Smooth muscle cell (in vitro differentiated cells): Measurements from ENCODE around the gene TPRX2. TPM values are rescaled to one million over a fixed set of nuclear protein-coding genes. Genes with fewer than 3 reads are reported as not detected.

ENCODE experiments used
- DNase-seq: peaks from one replicate; lab custom pipeline; 2025; ENCODE audit not compliant: unreplicated experiment; lab: John Stamatoyannopoulos, UW
- H2AFZ ChIP-seq: fragments of 200-600 bp; sonication (generic); 2 replicates; pipeline ENCODE4 v1.6.0; 2016; ENCODE audit warnings: antibody characterized with exemption, low read depth, mild to moderate bottlenecking
- H3F3A ChIP-seq: fragments of 200-600 bp; sonication (generic); 2 replicates; pipeline ENCODE4 v1.6.0; 2017; ENCODE audit warnings: antibody characterized with exemption, low read depth
- H3K27ac ChIP-seq: fragments of 200-600 bp; sonication (generic); 2 replicates; pipeline ENCODE4 v1.5.1; 2016; ENCODE audit warnings: low read depth, mild to moderate bottlenecking
- H3K27me3 ChIP-seq: fragments of 200-600 bp; sonication (generic); 2 replicates; pipeline ENCODE4 v1.6.1; 2016; ENCODE audit warnings: low read depth, mild to moderate bottlenecking
- H3K36me3 ChIP-seq: fragments of 200-600 bp; sonication (generic); 2 replicates; pipeline ENCODE4 v1.5.1; 2016; ENCODE audit warnings: low read depth
- H3K4me1 ChIP-seq: fragments of 200-600 bp; sonication (generic); 2 replicates; pipeline ENCODE4 v1.5.1; 2016; ENCODE audit warnings: low read depth
- H3K4me2 ChIP-seq: fragments of 200-600 bp; sonication (generic); 2 replicates; pipeline ENCODE4 v1.6.0; 2016; ENCODE audit warnings: mild to moderate bottlenecking
- H3K4me3 ChIP-seq: fragments of 200-600 bp; sonication (generic); 2 replicates; pipeline ENCODE4 v1.5.1; 2016; ENCODE audit warnings: mild to moderate bottlenecking
- H3K79me2 ChIP-seq: fragments of 200-600 bp; sonication (generic); 2 replicates; pipeline ENCODE4 v1.6.0; 2016; ENCODE audit warnings: low read depth, mild to moderate bottlenecking
- H3K9ac ChIP-seq: fragments of 200-600 bp; sonication (generic); 2 replicates; pipeline ENCODE4 v1.6.0; 2016; ENCODE audit warnings: low read depth
- H3K9me3 ChIP-seq: fragments of 200-600 bp; sonication (generic); replicated peaks from 2 replicates; pipeline ENCODE4 v1.5.1; 2016; ENCODE audit warnings: low read depth
- H4K20me1 ChIP-seq: fragments of 200-600 bp; sonication (generic); 2 replicates; pipeline ENCODE4 v1.6.0; 2016; ENCODE audit warnings: low read depth
- CTCF ChIP-seq: fragments of 200-600 bp; sonication (generic); IDR thresholded peaks from 2 replicates; pipeline ENCODE4 v1.5.1; 2017; ENCODE audit warnings: borderline replicate concordance, mild to moderate bottlenecking, antibody characterized with exemption; ENCODE audit not compliant: insufficient read depth, poor library complexity, severe bottlenecking
- WGBS: methylation state at CpG from one replicate; pipeline ENCODE4 v1.1.7; 2016; ENCODE audit warnings: low lambda C conversion rate; 5-methylcytosine and 5-hydroxymethylcytosine counted together
- polyA plus RNA-seq: library from polyadenylated mRNA; unstranded; fragments of >200 nt; fragmentation: Nextera tagmentation; extraction: Ambion mirVana; gene quantifications from 2 replicates; pipeline ENCODE4 v1.2.1, GENCODE V29; 2016
- total RNA-seq: library from RNA; depleted of rRNA; stranded (reverse); fragments of >200 nt; gene quantifications from 2 replicates; pipeline ENCODE4 v1.2.3, GENCODE V29; 2014

The TPRX2 gene
- total and polyA plus RNA-seq, 2 experiments from 2014 or later: not detected

- 43% methylated on average over 10 of the region's 10 CpGs for WGBS
- no peaks in the 10 kb centered on the region for H3K79me2 ChIP-seq
- H3K27ac ChIP-seq: no peak overlapping the region
- H3K4me1 ChIP-seq: peaks cover 12% of the 10 kb centered on the region
- TF ChIP-seq CTCF: no peak
- H3F3A ChIP-seq: no peaks in the 10 kb centered on the region
- no peak overlapping the region for H3K9ac ChIP-seq
- H4K20me1 ChIP-seq: no peaks in the 10 kb centered on the region
- no peaks in the 10 kb centered on the region for H3K9me3 ChIP-seq
- no peak for DNase-seq
- H2AFZ ChIP-seq: no peak overlapping the region
- no peaks in the 10 kb centered on the region for H3K27me3 ChIP-seq
- H3K4me2 ChIP-seq: no peak overlapping the region
- H3K36me3 ChIP-seq: no peaks in the 10 kb centered on the region
- H3K4me3 ChIP-seq: no peak overlapping the region
Measured at GRCh38 chr19:47839913-47840312, 19.1 kb upstream of the TPRX2 start.

GRCh38 chr19:47842941-47843340 lies 16.1 kb upstream of the TPRX2 start:
- no peak for DNase-seq
- no peak for TF ChIP-seq CTCF

GRCh38 chr19:47848425-47848822 lies 10.6 kb upstream of the TPRX2 start:
- H3K27me3 ChIP-seq: no peaks in the 10 kb centered on the region
- peak overlapping the region; percentile 25 for H3K4me3 ChIP-seq
- H3F3A ChIP-seq: no peaks in the 10 kb centered on the region
- WGBS: 74% methylated on average over 7 of the region's 10 CpGs
- H3K27ac ChIP-seq: no peak overlapping the region
- no peaks in the 10 kb centered on the region for H3K79me2 ChIP-seq
- H3K4me1 ChIP-seq: peaks cover 5% of the 10 kb centered on the region
- DNase-seq: no peak
- H3K36me3 ChIP-seq: no peaks in the 10 kb centered on the region
- no peak overlapping the region for H3K9ac ChIP-seq
- no peaks in the 10 kb centered on the region for H4K20me1 ChIP-seq
- no peak for TF ChIP-seq CTCF
- H2AFZ ChIP-seq: peak overlapping the region; percentile 3
- no peaks in the 10 kb centered on the region for H3K9me3 ChIP-seq
- peak overlapping the region; percentile 62 for H3K4me2 ChIP-seq

More at GRCh38 chr19:47842941-47843340, 16.1 kb upstream of the TPRX2 start:
- no peaks in the 10 kb centered on the region for H3K79me2 ChIP-seq
- no peak overlapping the region for H3K4me2 ChIP-seq
- WGBS: 73% methylated on average over 5 of the region's 5 CpGs
- H3K4me3 ChIP-seq: no peak overlapping the region
- H3K9me3 ChIP-seq: no peaks in the 10 kb centered on the region
- no peak overlapping the region for H3K27ac ChIP-seq
- H3K27me3 ChIP-seq: no peaks in the 10 kb centered on the region
- no peak overlapping the region for H3K9ac ChIP-seq
- H4K20me1 ChIP-seq: no peaks in the 10 kb centered on the region
- peaks cover 12% of the 10 kb centered on the region for H3K4me1 ChIP-seq
- H2AFZ ChIP-seq: no peak overlapping the region
- H3F3A ChIP-seq: no peaks in the 10 kb centered on the region
- H3K36me3 ChIP-seq: no peaks in the 10 kb centered on the region

- peak overlapping the region; percentile 62 for H3K4me2 ChIP-seq
- no peak overlapping the region for H3K9ac ChIP-seq
- no peaks in the 10 kb centered on the region for H3K79me2 ChIP-seq
- peak; percentile 67 for TF ChIP-seq CTCF
- WGBS: 2% methylated on average over 22 of the region's 22 CpGs
- no peaks in the 10 kb centered on the region for H4K20me1 ChIP-seq
- no peaks in the 10 kb centered on the region for H3K27me3 ChIP-seq
- H2AFZ ChIP-seq: peak overlapping the region; percentile 3
- H3K27ac ChIP-seq: no peak overlapping the region
- no peaks in the 10 kb centered on the region for H3F3A ChIP-seq
- H3K36me3 ChIP-seq: no peaks in the 10 kb centered on the region
- no peak for DNase-seq
- peaks cover 5% of the 10 kb centered on the region for H3K4me1 ChIP-seq
- peak overlapping the region; percentile 25 for H3K4me3 ChIP-seq
- H3K9me3 ChIP-seq: no peaks in the 10 kb centered on the region
Measured at GRCh38 chr19:47848823-47849473, 10.1 kb upstream of the TPRX2 start.
